ENCODE measurements around the gene ABCA10. TPM values are rescaled to one million over a fixed set of nuclear protein-coding genes. Genes with fewer than 3 reads are reported as not detected.
A peak's percentile ranks its signal among the peaks of the same experiment; 100 is the strongest.

ABCA10 gene
- total and polyA plus RNA-seq, 2 of the 13 experiments (the other 11 are each of a cell fraction or from before 2014, with no cell fraction given) = 0.02 to 0.08 TPM

DNA sequence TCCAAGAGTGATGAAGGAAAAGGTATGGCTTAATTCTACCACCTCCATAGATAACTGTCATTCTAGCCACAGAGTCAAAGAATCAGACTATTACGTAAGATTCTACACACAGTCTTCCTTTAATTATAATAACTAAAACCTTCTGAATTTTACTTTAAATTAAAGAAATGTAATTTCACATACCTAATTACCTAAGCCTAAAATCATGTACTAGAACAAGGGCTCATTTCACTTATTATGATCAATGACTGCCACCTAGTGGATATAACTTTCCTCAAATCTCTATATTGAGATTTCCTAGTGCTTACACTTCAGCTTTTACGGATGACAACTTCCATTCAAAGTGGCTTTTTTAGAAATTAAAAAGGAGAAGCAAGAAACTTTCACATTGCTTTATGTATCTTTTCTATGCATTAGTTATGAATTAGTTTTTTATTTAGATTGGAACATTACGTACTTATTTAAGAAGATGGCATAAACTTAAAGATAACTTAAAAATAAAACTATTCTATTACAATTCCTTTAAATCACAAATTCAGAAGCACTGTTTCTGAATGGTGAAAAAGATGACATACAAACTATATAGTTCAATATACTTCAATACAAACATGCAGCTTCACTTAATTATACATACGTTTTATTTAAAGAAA, 18.2 kb upstream of the ABCA10 start (continued):
- TF ChIP-seq SCMH1 (CRISPR knock-in tag; IDR thresholded peaks at IDR 0.05; ENCODE audit: borderline replicate concordance) = no peak
- no peak for TF ChIP-seq KDM1A (CRISPR knock-in tag; IDR thresholded peaks at IDR 0.05)
- 0 out of 2 replicates have a peak, but pooled peaks have one; percentile 8 for TF ChIP-seq GATAD2A (CRISPR knock-in tag; IDR thresholded peaks at IDR 0.05)
- TF ChIP-seq, protein P1, sequence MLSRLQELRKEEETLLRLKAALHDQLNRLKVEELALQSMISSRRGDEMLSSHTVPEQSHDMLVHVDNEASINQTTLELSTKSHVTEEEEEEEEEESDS (CRISPR knock-in tag; IDR thresholded peaks at IDR 0.05; ENCODE audit: borderline replicate concordance) = no peak
- TF ChIP-seq KAT2B (IDR thresholded peaks at IDR 0.05; ENCODE audit: borderline replicate concordance, low read depth, low read length) = no peak

DNA sequence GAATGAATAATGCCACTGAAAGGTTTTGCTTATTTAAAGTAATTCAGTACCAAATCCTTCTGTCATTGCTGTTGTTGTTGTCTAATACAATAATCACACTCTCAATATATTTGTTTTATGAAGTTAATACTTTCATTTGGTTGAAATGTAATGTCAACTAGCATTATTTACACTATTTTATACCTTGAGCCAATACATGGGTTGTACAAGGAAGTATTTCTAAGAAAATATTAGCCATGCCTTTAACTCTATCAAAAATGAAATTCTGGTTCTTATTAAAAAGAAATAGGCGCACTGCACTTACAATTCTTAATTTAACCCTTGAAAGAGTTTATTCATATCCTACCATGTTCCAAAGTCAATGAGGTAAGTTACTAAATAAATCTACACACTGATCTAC, 17.6 kb upstream of the ABCA10 start:
- CTCF ChIA-PET (ENCODE audit: low intra/inter-chr PET ratio, low total read pairs) = interaction anchor here (1.1 to 3.5 kb wide), 3 partner anchors 11 to 473 kb away, joined by 3 to 47 read pairs (median 4); no protein-coding TSS in a partner anchor
- no peaks in the 10 kb centered on the region for H3K4me1 ChIP-seq (ENCODE audit: insufficient read depth, low read length)
- FAIRE-seq (no peak), DNase-seq (ENCODE audit: low spot score) (no peak), ATAC-seq (no peak)
- H3K9me3 ChIP-seq (ENCODE audit: low read length) = no peaks in the 10 kb centered on the region
- no peak overlapping the region for H3K4me2 ChIP-seq (ENCODE audit: low read depth, low read length)
- H3K4me3 ChIP-seq (replicated peaks in 1 of 3; ENCODE audit: insufficient read depth in 1 of 3, low read depth in 2 of 3, low read length in 3 of 3) = no peak overlapping the region
- in situ Hi-C loops (cut with HindIII; ENCODE audit: extremely low pct_ligation_motif_present, low pct_unique_long_range_greater_than_20kb) (no loop called here), intact Hi-C loops (cut with micrococcal nuclease; ENCODE audit: unreplicated experiment) (loop anchor here (1.0 to 5.0 kb wide), 2 partner anchors 472 to 714 kb away; no protein-coding TSS in a partner anchor)
- H3K36me3 ChIP-seq (replicated peaks in 1 of 2; ENCODE audit: control insufficient read depth in 1 of 2, insufficient read depth in 2 of 2, low read length in 2 of 2) = peaks cover 0 to 1% of the 10 kb centered on the region in 2 experiments; a peak in 1 of 5 replicates
- H3K9ac ChIP-seq (ENCODE audit: insufficient read depth, low read depth, low read length) = no peak overlapping the region
- H2AFZ ChIP-seq (ENCODE audit: low read length) = no peak overlapping the region
- BruUV-seq (replicated peaks) = no TSS peak
- H3K27ac ChIP-seq (ENCODE audit: extremely low read length, insufficient read depth, low read length) = no peak overlapping the region
- H3K27me3 ChIP-seq (ENCODE audit: control insufficient read depth in 1 of 2, insufficient read depth in 2 of 2, low read length in 2 of 2) = no peaks in the 10 kb centered on the region
- TF ChIP-seq ZMYM3 (CRISPR knock-in tag; IDR thresholded peaks at IDR 0.05) = no peak
- no peak for TF ChIP-seq HDAC2 (CRISPR knock-in tag; IDR thresholded peaks at IDR 0.05)
- TF ChIP-seq CHCHD3 (CRISPR knock-in tag; IDR thresholded peaks at IDR 0.05) = no peak
- no peak for TF ChIP-seq STAT5B (CRISPR knock-in tag; IDR thresholded peaks at IDR 0.05)
- POLR2A ChIA-PET = no interaction called here
- no peaks in the 10 kb centered on the region for H4K20me1 ChIP-seq (ENCODE audit: insufficient read depth, low read length)
- WGBS (ENCODE audit: low lambda C conversion rate) = 86% methylated on average over 1 of the region's 1 CpG
- no peaks in the 10 kb centered on the region for H3K79me2 ChIP-seq (ENCODE audit: insufficient read depth, low read length)
